NCI-H82 (cell line): Measurements from ENCODE around the gene PGP.
"Not testable (repeated sequence)": the region's sequence is repeated elsewhere in the genome, so short reads cannot be mapped to it uniquely, and the experiment has no call there.

Experiments used
- DNase-seq: peaks from one replicate; lab custom pipeline; 2025; lab: John Stamatoyannopoulos, UW

Gene PGP

GRCh38 chr16:2223221-2223941, 8.7 kb upstream of the PGP start, which contains the start of gene E4F1:
Gene E4F1 (plus strand): TSS chr16:2223591. CDS start chr16:2223614, 23 bp downstream.
- peak; percentile 100 for DNase-seq

DNA sequence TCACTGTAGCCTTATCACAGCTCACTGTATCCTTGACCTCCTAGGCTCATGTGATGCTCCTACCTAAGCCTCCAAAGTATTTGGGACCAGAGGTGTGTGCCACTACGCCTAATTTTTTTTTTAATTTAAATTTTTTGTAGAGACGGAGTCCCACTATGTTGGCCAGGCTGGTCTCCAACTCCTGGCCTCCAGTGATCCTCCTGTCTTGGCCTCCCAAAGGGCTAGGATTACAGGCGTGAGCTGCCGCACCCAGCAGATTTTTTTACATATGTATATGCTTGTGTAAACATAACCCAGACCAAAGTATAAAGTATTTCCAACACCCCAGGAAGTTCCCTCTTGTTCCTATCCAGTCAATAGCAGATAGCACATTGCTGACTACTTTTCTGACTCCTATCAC, 1.7 kb upstream of the PGP start:
- no peak for DNase-seq

DNA sequence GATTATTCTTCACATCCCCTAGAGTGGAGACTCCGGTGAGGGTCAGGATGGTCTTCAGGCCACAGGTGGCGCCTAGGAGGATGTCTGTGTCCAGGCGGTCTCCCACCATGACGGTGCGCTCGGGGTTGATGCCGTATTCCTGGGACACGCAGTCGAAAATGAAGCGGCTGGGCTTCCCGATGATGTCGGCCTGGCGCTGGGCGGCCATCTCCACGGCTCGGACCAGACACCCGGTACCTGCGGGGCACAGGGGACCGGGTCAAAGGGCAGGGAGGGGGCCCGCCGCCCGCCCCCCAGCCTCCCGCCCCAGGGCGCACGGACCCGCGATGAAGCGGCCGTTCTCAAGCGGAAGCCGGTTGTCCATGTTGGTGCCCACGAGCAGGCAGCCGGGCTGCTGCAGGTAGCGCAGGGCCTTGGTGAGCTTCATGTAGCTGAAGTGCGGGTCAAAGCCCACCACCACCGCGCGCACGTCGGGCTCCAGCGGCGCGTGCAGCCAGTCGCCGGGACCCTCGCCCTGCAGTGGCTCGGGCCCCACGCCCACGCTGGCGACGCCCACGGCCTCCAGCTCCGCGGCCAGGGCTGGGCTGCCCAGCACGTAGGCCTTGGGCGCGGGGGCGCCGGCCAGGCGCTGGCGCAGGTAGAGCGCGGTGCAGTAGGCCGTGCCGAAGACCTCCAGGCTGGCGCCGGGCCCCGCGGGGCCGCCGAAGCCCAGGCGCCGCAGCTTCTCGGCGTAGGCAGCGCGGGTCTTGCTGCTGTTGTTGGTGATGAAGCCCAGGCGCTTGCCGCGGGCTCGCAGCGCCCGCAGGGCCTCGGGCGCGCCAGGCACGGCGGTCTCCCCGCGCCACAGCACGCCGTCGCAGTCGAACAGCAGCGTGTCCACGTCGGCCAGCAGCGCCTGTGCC, 572 bp downstream of the PGP start:
- DNase-seq: no peak

GRCh38 chr16:2212362-2213324, 2.0 kb downstream of the PGP start:
- peak; percentile 25 for DNase-seq

DNA sequence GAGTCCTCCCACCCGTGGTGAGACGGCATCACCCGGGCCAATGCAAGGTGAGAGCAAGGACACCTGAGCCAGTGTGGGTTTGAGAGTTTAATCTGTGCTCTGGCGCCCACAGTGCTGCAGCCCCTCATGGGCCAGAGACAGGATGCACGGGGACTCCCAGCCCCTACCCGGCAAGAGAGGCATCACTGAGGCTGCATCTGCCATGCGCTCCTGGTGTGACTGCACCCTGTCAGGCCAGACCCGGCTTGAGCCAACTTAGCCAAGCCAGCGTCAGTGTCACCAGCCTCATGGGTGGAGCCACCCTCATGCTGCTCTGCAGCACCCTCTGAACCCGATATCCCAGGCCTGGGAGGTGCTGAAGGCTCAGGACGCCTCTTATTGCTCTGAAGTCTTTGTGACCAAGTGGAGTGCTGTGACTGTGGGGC, 2.7 kb downstream of the PGP start:
- peak; percentile 46 for DNase-seq

DNA sequence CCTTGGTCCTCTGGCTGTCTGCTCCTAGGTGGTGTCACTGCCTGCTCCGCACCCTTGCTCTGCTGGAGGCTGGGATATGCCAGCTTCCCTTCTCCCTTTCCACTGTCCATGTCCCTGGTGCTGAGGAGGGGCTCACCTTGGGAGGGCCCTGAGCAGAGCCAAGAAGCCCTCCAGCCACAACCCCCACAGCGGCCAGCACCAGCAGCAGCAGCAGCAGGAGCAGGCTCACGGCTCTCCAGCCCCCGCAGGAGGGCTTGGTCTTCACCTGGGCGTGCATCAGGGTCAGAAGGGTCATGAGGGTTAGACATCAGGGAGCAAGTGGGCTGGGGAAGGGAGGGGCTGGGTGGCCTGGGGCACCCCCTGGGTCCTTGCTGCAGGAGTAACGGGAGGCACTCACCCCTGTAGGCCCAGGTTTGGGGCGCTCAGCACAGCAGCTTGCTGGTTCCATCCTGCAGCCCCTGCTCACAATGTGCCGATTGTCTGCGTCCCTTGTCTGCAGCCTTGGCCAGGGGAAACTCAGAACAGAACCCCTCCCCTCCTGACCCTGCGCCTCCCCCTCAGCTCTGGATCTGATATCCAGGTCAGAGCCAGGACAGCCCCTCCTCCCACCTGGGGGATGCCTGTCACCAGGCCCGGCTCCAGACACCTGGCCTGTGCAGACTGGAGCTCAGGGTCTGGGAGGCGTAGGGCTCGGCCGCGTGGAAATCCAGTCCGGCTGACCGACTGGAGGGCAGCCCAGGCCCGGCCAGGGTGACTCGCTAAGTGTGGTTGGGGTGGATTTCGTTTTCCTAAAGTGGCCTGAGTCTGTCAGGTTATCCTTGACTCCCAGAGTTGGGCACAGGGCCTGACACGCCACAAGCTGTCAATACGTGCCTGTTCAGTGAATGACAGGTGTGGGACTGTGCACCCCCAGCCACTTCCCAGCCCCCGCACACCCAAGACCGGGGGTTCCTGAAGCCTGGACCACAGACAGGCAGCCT, 4.0 kb downstream of the PGP start, which contains the start of gene BRICD5:
BRICD5 (minus strand) TSS at position 478 of the 980 bp plus-strand sequence; CDS start at position 448, 30 bp downstream.
- peak; percentile 40 for DNase-seq

DNA sequence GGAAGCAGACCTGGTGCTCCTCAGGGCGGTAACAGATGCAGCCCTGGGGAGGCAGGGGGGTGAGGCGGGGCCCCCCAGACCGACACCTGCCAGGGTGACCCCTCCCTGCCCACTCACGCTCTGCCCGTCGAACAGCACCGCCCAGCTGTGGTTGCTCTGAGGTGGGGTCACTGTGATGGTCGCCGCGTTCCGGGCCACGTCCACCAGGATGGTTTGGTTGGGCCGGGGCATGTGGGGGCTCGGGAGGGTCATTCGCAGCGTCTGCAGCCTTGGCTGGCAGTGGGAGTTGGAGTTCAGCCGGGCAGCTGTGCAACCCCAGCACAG, 4.7 kb downstream of the PGP start:
- DNase-seq: no peak

- DNase-seq: peak; percentile 80
Measured at GRCh38 chr16:2209258-2210008, 5.2 kb downstream of the PGP start.

GRCh38 chr16:2208772-2209171, 5.9 kb downstream of the PGP start:
- no peak for DNase-seq

- DNase-seq: peak; percentile 61
Measured at GRCh38 chr16:2208308-2208707, 6.3 kb downstream of the PGP start.

DNA sequence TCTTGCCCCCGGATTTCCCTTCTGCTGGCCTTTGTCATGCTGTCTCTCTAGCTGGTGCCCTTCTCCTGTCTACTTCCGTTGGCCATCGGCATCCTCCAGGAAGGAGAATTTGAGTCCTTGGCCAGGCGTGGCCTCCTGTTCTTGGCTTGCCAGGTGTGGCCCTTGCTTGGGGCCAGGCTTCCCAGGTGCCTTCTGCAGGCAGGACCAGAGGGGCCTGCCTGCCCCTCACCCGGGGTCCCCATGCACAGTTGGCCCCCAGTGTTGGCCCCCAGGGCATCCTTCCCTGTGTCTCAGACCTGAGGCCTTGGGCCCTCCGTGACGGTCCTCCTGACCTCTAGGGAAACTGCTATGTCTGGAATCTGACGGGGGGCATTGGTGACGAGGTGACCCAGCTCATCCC, 6.8 kb downstream of the PGP start:
- DNase-seq: no peak

GRCh38 chr16:2206780-2207433, 7.7 kb downstream of the PGP start:
- DNase-seq: peak; percentile 27

DNA sequence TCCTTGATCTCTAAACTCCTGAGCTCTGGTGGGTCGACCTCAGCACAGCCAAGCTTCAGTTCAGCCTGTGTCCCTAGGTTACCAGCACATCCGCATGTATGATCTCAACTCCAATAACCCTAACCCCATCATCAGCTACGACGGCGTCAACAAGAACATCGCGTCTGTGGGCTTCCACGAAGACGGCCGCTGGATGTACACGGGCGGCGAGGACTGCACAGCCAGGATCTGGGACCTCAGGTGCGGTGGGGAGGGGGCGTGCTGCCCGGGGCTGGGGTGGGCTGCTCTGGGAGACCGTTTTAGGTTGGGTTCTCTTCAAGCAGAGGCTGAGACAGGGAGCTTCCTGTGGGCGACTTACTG, 8.2 kb downstream of the PGP start:
- no peak for DNase-seq

DNA sequence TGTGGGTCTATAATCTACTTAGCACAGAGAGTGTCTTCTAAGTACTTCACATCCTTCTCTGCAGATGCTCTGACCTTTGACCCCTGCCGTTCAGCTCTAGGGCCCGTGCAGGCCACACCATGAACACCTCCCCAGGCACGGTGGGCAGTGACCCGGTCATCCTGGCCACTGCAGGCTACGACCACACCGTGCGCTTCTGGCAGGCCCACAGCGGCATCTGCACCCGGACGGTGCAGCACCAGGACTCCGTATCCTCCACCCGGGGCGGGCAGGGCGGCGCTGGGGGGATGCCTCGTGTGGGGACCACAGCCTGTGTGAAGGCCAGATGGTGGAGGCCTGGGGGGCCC, 8.7 kb downstream of the PGP start:
- DNase-seq: no peak

- DNase-seq: peak; percentile 92
Measured at GRCh38 chr16:2205104-2205966, 9.3 kb downstream of the PGP start, which contains the start of gene MLST8. Gene MLST8 (plus strand): TSS chr16:2205454. CDS start chr16:2206086, 632 bp downstream.

DNA sequence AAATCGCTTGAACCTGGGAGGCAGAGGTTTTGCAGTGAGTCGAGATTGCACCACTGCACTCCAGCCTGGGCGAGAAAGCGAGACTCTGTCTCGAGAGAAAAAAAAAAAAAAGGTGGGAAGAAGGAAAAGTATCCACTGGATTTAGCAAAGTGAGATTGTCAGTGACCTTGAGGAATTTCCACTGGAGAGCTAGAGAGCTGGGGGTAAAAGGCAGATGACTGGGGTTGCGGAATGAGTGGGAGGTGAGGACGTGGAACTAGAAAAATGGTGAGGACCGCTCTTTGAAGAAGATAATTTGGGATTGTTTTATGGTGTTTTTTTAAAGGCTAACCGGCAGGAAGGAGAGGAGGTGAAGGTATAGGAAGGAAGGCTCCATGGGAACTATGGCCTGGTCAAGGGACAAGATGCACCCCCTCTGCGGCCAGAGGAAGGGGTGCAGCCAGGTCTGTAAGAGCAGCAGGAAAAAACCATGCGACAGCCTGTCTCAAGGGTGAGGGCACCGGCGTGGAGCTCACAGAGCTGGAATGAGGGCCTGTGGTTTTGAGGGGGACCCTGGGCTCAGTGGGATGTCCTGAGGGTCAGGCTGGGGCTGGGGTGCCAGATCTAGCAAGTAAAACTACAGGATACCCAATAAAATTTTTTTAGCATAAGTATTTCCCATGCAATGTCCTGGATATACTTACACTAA, 10.1 kb downstream of the PGP start:
- no peak for DNase-seq

GRCh38 chr16:2203119-2203688, 11.4 kb downstream of the PGP start:
- DNase-seq: not testable (repeated sequence)

GRCh38 chr16:2200313-2200712, 14.3 kb downstream of the PGP start:
- no peak for DNase-seq
